ENCODE data around the gene KY. TPM values are rescaled to one million over a fixed set of nuclear protein-coding genes. Genes with fewer than 3 reads are reported as not detected.

KY gene, protein sequence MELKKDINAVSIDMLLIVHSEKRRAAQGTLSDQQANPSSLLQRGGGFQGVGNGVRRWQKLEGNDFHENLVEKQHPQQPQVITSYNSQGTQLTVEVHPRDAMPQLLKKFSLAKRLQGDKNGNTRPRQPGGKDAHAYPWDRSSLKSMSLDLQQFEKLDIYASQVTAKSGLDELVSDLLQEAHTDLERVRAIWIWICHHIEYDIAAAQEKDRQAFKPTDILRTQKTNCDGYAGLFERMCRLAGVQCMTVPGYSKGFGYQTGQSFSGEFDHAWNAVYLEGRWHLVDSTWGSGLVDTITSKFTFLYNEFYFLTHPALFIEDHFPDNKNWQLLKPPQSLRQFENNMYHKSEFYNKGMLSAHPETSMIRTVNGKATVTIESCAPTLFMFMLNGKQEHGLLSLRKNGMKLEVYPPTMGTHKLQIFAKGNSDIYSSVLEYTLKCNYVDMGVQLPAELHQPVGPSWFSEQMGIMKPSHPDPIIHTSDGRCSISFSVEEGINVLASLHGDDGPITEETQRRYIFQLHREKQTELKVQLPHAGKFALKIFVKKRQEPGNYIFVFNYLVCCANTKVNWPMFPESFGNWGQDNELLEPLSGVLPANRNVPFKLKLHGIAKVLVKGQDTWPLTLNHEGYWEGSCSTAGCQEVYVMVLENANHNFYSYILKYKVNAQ
- total RNA-seq (2021; fragmentation: NEBNext Ultra II Directional; extraction: Animal tissue kit (Norgen Biotek cat#: 25700)): not detected in 2 replicates
- not detected in 2 replicates for polyA plus RNA-seq (2011; rRNA removed)
- not detected for polyA plus RNA-seq (2011; cell fraction: cytosol; rRNA removed)
- not detected for polyA plus RNA-seq (2011; cell fraction: nucleus; rRNA removed)
- polyA plus RNA-seq (2012, experiment 1 of 2): not detected in 4 replicates
- not detected for polyA plus RNA-seq (2012, experiment 2 of 2)
- not detected for polyA plus RNA-seq (2013, experiment 1 of 2)
- polyA plus RNA-seq (2013, experiment 2 of 2): not detected
- polyA minus RNA-seq (2011; rRNA and poly(A)+ RNA removed): not detected in 2 replicates
- polyA minus RNA-seq (2011; cell fraction: cytosol; rRNA and poly(A)+ RNA removed): not detected
- not detected for polyA minus RNA-seq (2011; cell fraction: nucleus; rRNA and poly(A)+ RNA removed)
- long read RNA-seq, experiment 1: 0 reads
- long read RNA-seq, experiment 2: 0 reads

- Histone ChIP-seq H3K4ac (replicated peaks; ENCODE audit: insufficient read length, low read depth, low read length) (no peak within 1 kb of the TSS), H4K91ac (replicated peaks; ENCODE audit: insufficient read length, low read length) (no peak within 1 kb of the TSS), H4K20me1 (replicated peaks in 1 of 2; ENCODE audit: control insufficient read depth in 1 of 2, insufficient read depth in 2 of 2, low read length in 2 of 2) (peaks cover 4 to 23% of the 10 kb centered on the region in 2 experiments), H3K4me1 (replicated peaks in 1 of 4; ENCODE audit: control insufficient read depth in 3 of 4, insufficient read depth in 4 of 4, low read length in 3 of 4) (peaks cover 0 to 6% (median 2%) of the 10 kb centered on the region in 4 experiments; a peak in 5 of 7 replicates), H3K36me3 (ENCODE audit: control insufficient read depth in 2 of 4, insufficient read depth in 4 of 4, low read length in 3 of 4) (no peaks in the 10 kb centered on the region), H3K23me2 (ENCODE audit: low read depth, low read length) (peaks cover 10% of the 10 kb centered on the region; the same call in 1 of the 2 replicates), H3K9me3 (ENCODE audit: insufficient read depth in 2 of 2, low read depth in 1 of 2, low read length in 1 of 2) (no peaks in the 10 kb centered on the region), H3K4me2 (ENCODE audit: insufficient read depth in 1 of 2, low read depth in 2 of 2, low read length in 2 of 2) (peak within 1 kb of the TSS; percentile 76 to 88), H4K8ac (ENCODE audit: extremely low read depth, insufficient read depth, low read length) (peak within 1 kb of the TSS; percentile 46), H2AFZ (ENCODE audit: low read length) (no peak within 1 kb of the TSS), H2BK12ac (ENCODE audit: low read depth, low read length) (no peak within 1 kb of the TSS), H3K4me3 (ENCODE audit: extremely low read depth in 1 of 4, insufficient read depth in 2 of 4, low read depth in 3 of 4, low read length in 4 of 4) (peak within 1 kb of the TSS; percentile 30 to 53 (median 42)), H3K27ac (ENCODE audit: low read depth, low read length) (no peak within 1 kb of the TSS), H2BK20ac (ENCODE audit: low read length) (no peak within 1 kb of the TSS), H2BK5ac (ENCODE audit: low read depth, low read length) (no peak within 1 kb of the TSS), H2BK15ac (ENCODE audit: low read length) (no peak within 1 kb of the TSS), H3K14ac (ENCODE audit: insufficient read length) (no peak within 1 kb of the TSS), H2BK120ac (replicated peaks; ENCODE audit: low read depth, low read length) (no peak within 1 kb of the TSS), H3K9ac (replicated peaks in 1 of 4; ENCODE audit: extremely low read depth in 1 of 4, low read depth in 3 of 4, low read length in 3 of 4) (no peak within 1 kb of the TSS), H3K56ac (replicated peaks; ENCODE audit: insufficient read length, low read depth, low read length) (no peak within 1 kb of the TSS), H3K23ac (ENCODE audit: insufficient read length) (no peak within 1 kb of the TSS), H3K18ac (ENCODE audit: extremely low read depth, low read length) (no peak within 1 kb of the TSS; the same call in 1 of the 2 replicates), H3K79me2 (ENCODE audit: control insufficient read depth in 1 of 2, insufficient read depth in 2 of 2, low read length in 2 of 2) (no peaks in the 10 kb centered on the region), H3K27me3 (replicated peaks in 1 of 4; ENCODE audit: control insufficient read depth in 3 of 4, extremely low read depth in 1 of 4, insufficient read depth in 3 of 4, low read length in 3 of 4) (peaks cover 57 to 99% (median 89%) of the 10 kb centered on the region in 4 experiments), H4K5ac (ENCODE audit: insufficient read length, low read depth, low read length) (no peak within 1 kb of the TSS), H3K79me1 (ENCODE audit: low read depth, low read length) (no peaks in the 10 kb centered on the region), H2AK5ac (ENCODE audit: low read depth, low read length) (no peak within 1 kb of the TSS)
- 5% methylated on average over 44 of the region's 77 CpGs; no CpG with 5 or more reads in 1 of the 2 experiments for WGBS, 2 experiments (ENCODE audit: extremely low coverage in 1 of 2, insufficient coverage in 1 of 2, insufficient read length in 1 of 2, insufficient replicate concordance in 2 of 2, low coverage in 1 of 2, low lambda C conversion rate in 2 of 2, missing lambda C conversion rate in 1 of 2)
- peak; percentile 33 to 80 for DNase-seq (ENCODE audit: low read depth in 1 of 2, low spot score in 2 of 2)
- FAIRE-seq: no peak
- POLR2A ChIA-PET (ENCODE audit: partially characterized antibody): no interaction called here
- CTCF ChIA-PET (ENCODE audit: partially characterized antibody): interaction anchor here (0.8 to 9.4 kb wide), 6 partner anchors 11 to 144 kb away, joined by 5 to 78 read pairs (median 8); partner anchors contain the start of gene EPHB1
- TF ChIP-seq RNF2 (IDR thresholded peaks at IDR 0.05; ENCODE audit: borderline replicate concordance, low read depth, low read length, missing control alignments, poor library complexity, severe bottlenecking) (peak; percentile 25), KDM4A (IDR thresholded peaks at IDR 0.05; ENCODE audit: low read depth, low read length, severe bottlenecking) (peak; percentile 82), HDAC6 (IDR thresholded peaks at IDR 0.05; ENCODE audit: low read depth, low read length) (no peak), NANOG (IDR thresholded peaks at IDR 0.05; ENCODE audit: insufficient read depth, low read depth, low read length, poor library complexity, severe bottlenecking) (no peak), SIX5 (IDR thresholded peaks at IDR 0.05; ENCODE audit: low read depth, low read length) (no peak)
Measured at GRCh38 chr3:134650431-134651346, at the start of gene KY. Gene KY (minus strand): TSS chr3:134651022. CDS start chr3:134650960, 62 bp downstream.

All from H1 (cell line).